ENCODE results near the gene PACRG.

PACRG gene

DNA sequence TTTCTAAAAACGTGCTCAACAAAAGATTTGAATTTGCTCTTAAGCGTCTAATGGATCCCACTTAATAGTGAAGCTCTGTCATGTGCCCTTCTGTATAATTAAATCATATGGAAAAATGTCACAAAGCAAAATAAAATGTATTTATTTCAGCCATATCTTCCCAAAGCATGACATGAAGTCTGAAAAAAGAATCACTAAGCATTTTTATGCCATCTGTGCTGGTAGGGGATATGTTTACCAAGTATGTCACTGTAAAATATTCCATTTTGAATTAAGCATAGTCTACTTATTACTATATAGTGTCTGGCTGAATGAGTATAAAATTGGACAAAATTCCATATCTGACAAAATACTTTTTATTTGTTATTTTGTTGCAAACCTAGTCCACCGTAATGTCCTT lies 438.7 kb downstream of the PACRG start:
- no peak for DNase-seq (ENCODE audit: low spot score)
- TF ChIP-seq CTCF (IDR thresholded peaks at IDR 0.05; ENCODE audit: extremely low read depth, insufficient read depth, missing control alignments) = no peak
- in situ Hi-C loops (cut with MboI; ENCODE audit: low pct_unique_long_range_greater_than_20kb, low sequenced_read_pairs, unreplicated experiment) = no loop called here

DNA sequence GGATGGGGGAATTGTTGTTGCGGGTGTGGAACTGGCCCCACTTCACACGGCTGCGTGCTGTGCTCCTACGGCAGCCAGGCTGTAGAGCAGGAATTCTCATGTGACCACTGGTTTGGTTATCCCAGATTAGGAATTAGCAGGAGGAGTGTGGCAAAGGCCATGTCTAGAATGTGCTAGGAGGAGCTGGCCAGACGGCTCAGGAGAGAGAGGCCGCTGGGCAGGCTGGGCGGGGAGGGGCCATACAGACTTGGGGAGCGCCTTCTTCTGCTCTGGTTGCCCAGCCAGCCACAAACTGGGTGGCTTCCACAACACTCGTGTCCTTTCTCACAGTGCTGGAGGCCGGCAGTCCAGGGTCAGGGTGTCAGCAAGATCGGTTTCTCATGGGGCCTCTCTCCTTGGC lies 441.7 kb downstream of the PACRG start:
- in situ Hi-C loops (cut with MboI; ENCODE audit: low pct_unique_long_range_greater_than_20kb, low sequenced_read_pairs, unreplicated experiment) = no loop called here
- no peak for DNase-seq (ENCODE audit: low spot score)
- no peak for TF ChIP-seq CTCF (IDR thresholded peaks at IDR 0.05; ENCODE audit: extremely low read depth, insufficient read depth, missing control alignments)

DNA sequence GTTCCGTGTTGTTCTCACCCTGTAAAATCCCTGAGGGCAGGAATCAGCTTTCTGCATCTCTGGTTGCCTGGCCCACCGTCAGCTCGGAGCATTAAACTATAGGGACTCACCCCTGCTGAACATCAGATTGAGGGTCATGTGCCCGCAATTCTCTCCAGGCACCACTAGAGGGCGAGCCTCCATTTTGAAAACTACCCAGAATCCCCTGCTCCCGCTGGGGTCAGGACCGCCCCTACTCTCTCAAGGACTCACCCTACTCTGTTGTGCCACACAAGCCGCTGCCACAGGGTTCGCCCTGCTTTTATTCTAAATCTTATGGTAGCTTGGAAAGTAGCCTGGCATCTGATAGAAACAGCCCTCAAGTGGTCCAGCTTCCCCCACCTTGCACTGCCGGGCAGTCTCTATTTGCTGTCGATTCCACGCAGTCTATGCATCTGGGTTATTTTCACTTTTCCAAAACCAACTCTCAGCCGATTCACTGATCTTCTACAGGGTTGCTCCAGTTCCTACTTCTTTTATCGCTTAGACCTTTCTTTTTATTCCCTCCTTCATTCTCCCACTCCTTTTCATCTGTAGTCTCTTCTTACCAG lies 442.6 kb downstream of the PACRG start:
- in situ Hi-C loops (cut with MboI; ENCODE audit: low pct_unique_long_range_greater_than_20kb, low sequenced_read_pairs, unreplicated experiment) = no loop called here
- no peak for DNase-seq (ENCODE audit: low spot score)
- TF ChIP-seq CTCF (IDR thresholded peaks at IDR 0.05; ENCODE audit: extremely low read depth, insufficient read depth, missing control alignments) = peak; percentile 58

GRCh38 chr6:163173741-163174140 lies 446.0 kb downstream of the PACRG start:
- DNase-seq (ENCODE audit: low spot score) = no peak
- in situ Hi-C loops (cut with MboI; ENCODE audit: low pct_unique_long_range_greater_than_20kb, low sequenced_read_pairs, unreplicated experiment) = no loop called here
- TF ChIP-seq CTCF (IDR thresholded peaks at IDR 0.05; ENCODE audit: extremely low read depth, insufficient read depth, missing control alignments) = no peak

- in situ Hi-C loops (cut with MboI; ENCODE audit: low pct_unique_long_range_greater_than_20kb, low sequenced_read_pairs, unreplicated experiment) = no loop called here
- DNase-seq (ENCODE audit: low spot score) = no peak
- TF ChIP-seq CTCF (IDR thresholded peaks at IDR 0.05; ENCODE audit: extremely low read depth, insufficient read depth, missing control alignments) = no peak
Observed at GRCh38 chr6:163175301-163175700, 447.5 kb downstream of the PACRG start.

- TF ChIP-seq CTCF (IDR thresholded peaks at IDR 0.05; ENCODE audit: extremely low read depth, insufficient read depth, missing control alignments) = no peak
- in situ Hi-C loops (cut with MboI; ENCODE audit: low pct_unique_long_range_greater_than_20kb, low sequenced_read_pairs, unreplicated experiment) = no loop called here
- DNase-seq (ENCODE audit: low spot score) = no peak
Observed at GRCh38 chr6:163176097-163176496, 448.3 kb downstream of the PACRG start.

- TF ChIP-seq CTCF (IDR thresholded peaks at IDR 0.05; ENCODE audit: extremely low read depth, insufficient read depth, missing control alignments) = no peak
- no peak for DNase-seq (ENCODE audit: low spot score)
- in situ Hi-C loops (cut with MboI; ENCODE audit: low pct_unique_long_range_greater_than_20kb, low sequenced_read_pairs, unreplicated experiment) = no loop called here
Observed at GRCh38 chr6:163177007-163177406, 449.2 kb downstream of the PACRG start.

All from GM13977 (cell line).